HepG2 (cell line): ENCODE measurements around the gene STXBP2. TPM values are rescaled to one million over a fixed set of nuclear protein-coding genes. Genes with fewer than 3 reads are reported as not detected.

Source experiments
- ATAC-seq: fragments of 200-7000 bp; cut with Tn5 transposase; 3 replicates; pipeline ENCODE4 v1.9.1; 2020; ENCODE audit warnings: mild to moderate bottlenecking, moderate library complexity
- BruUV-seq: library from RNA; stranded (reverse); fragments of 400-500 nt; replicated peaks from 2 replicates; lab custom pipeline; 2021; lab: Mats Ljungman, UMichigan
- CTCF ChIA-PET: fragments of 300-600 bp; formaldehyde crosslinking; extraction: SDS; loops from one replicate; lab custom pipeline; 2021; ENCODE audit warnings: low total read pairs, inconsistent platforms, low intra/inter-chr PET ratio; lab: Yijun Ruan, JAX
- POLR2A ChIA-PET: fragments of 350-600 bp; sonication (Branson Sonifier 250); formaldehyde crosslinking; loops from one replicate; lab custom pipeline; 2020; ENCODE audit warnings: antibody characterized with exemption, inconsistent platforms; lab: Yijun Ruan, JAX
- DNase-seq: peaks from one replicate; pipeline ENCODE4 v3.0.0-alpha.2; 2015; ENCODE audit warnings: low spot score
- FAIRE-seq: peaks from 3 replicates; lab custom pipeline; 2011; peaks lifted over from hg19 to GRCh38; lab: Jason Lieb, UNC
- H2AFZ ChIP-seq: one replicate; pipeline ENCODE4 v1.6.1; 2011; ENCODE audit warnings: low read length, inconsistent platforms
- H3K27ac ChIP-seq: fragments of 300-600 bp; 3 replicates; pipeline ENCODE4 v1.8.0; 2011; ENCODE audit warnings: mixed run types, mild to moderate bottlenecking, mixed read lengths, low read length, inconsistent platforms; ENCODE audit not compliant: insufficient read depth; ENCODE audit errors: extremely low read length
- H3K27me3 ChIP-seq, 2 experiments: fragments of 200-600 bp in 1 of 2; 2 replicates in 1 of 2; 3 replicates in 1 of 2; pipeline versions ENCODE4 v1.6.0 to v1.8.0; 2011; ENCODE audit warnings: low read length in 2 of 2, mild to moderate bottlenecking in 2 of 2, moderate library complexity in 2 of 2, inconsistent platforms in 1 of 2; ENCODE audit not compliant: insufficient read depth in 2 of 2, control insufficient read depth in 1 of 2
- H3K36me3 ChIP-seq, 2 experiments: fragments of 200-600 bp in 1 of 2; replicated peaks in 1 of 2; 2 replicates in 1 of 2; 3 replicates in 1 of 2; pipeline versions ENCODE4 v1.5.1 to v1.8.0; 2011; ENCODE audit warnings: low read length in 2 of 2, inconsistent platforms in 1 of 2; ENCODE audit not compliant: insufficient read depth in 2 of 2, control insufficient read depth in 1 of 2
- H3K4me1 ChIP-seq: 2 replicates; pipeline ENCODE4 v1.5.1; 2012; ENCODE audit warnings: low read length, inconsistent platforms; ENCODE audit not compliant: insufficient read depth
- H3K4me2 ChIP-seq: 2 replicates; pipeline ENCODE4 v1.6.0; 2011; ENCODE audit warnings: low read depth, low read length, inconsistent platforms
- H3K4me3 ChIP-seq, 3 experiments: fragments of 200-600 bp in 1 of 3; sonication (generic), shearing (Covaris generic) in 1 of 3; replicated peaks in 1 of 3; 2 replicates each; pipeline ENCODE4 v1.5.1; 2011 to 2016; ENCODE audit warnings: low read length in 3 of 3, inconsistent platforms in 2 of 3, low read depth in 2 of 3, mild to moderate bottlenecking in 2 of 3, control low read depth in 1 of 3, mixed read lengths in 1 of 3; ENCODE audit not compliant: insufficient read depth in 1 of 3
- H3K79me2 ChIP-seq: one replicate; pipeline ENCODE4 v1.6.1; 2011; ENCODE audit warnings: low read length, inconsistent platforms; ENCODE audit not compliant: insufficient read depth
- H3K9ac ChIP-seq: 2 replicates; pipeline ENCODE4 v1.6.0; 2011; ENCODE audit warnings: mild to moderate bottlenecking, low read depth, low read length, inconsistent platforms; ENCODE audit not compliant: insufficient read depth
- H3K9me3 ChIP-seq: 2 replicates; pipeline ENCODE4 v1.5.1; 2012; ENCODE audit warnings: mild to moderate bottlenecking, low read length
- H4K20me1 ChIP-seq: 2 replicates; pipeline ENCODE4 v1.6.0; 2011; ENCODE audit warnings: inconsistent platforms, mild to moderate bottlenecking, low read length, moderate library complexity; ENCODE audit not compliant: insufficient read depth
- AGO1 ChIP-seq: fragments of 200-400 bp; formaldehyde crosslinking; IDR thresholded peaks from 2 replicates; pipeline ENCODE4 v1.6.1; 2017; ENCODE audit warnings: mild to moderate bottlenecking, low read depth, low read length, moderate library complexity; ENCODE audit not compliant: poor library complexity, severe bottlenecking
- AGO2 ChIP-seq: fragments of 200-400 bp; formaldehyde crosslinking; optimal IDR thresholded peaks from 2 replicates; pipeline ENCODE3; 2017; ENCODE audit warnings: mild to moderate bottlenecking, low read depth, low read length, moderate library complexity
- CBX5 ChIP-seq: sonication (generic); formaldehyde crosslinking; IDR thresholded peaks from 2 replicates; pipeline ENCODE4 v1.4.0; 2020; ENCODE audit warnings: missing genetic modification reagents, borderline replicate concordance
- DNMT1 ChIP-seq: sonication (generic); formaldehyde crosslinking; IDR thresholded peaks from 2 replicates; pipeline ENCODE4 v1.5.1; 2020; ENCODE audit warnings: mild to moderate bottlenecking, missing genetic modification reagents
- GATAD2A ChIP-seq: IDR thresholded peaks from 2 replicates; pipeline ENCODE4 v1.6.1; 2016
- HNRNPK ChIP-seq: fragments of 200-400 bp; formaldehyde crosslinking; IDR thresholded peaks from 2 replicates; pipeline ENCODE4 v1.6.1; 2018; ENCODE audit warnings: low read length, low read depth, moderate library complexity, mild to moderate bottlenecking; ENCODE audit not compliant: poor library complexity, severe bottlenecking
- NRL ChIP-seq: sonication (generic); formaldehyde crosslinking; IDR thresholded peaks from 2 replicates; pipeline ENCODE4 v1.5.0; 2020; ENCODE audit warnings: missing genetic modification reagents, mild to moderate bottlenecking, moderate library complexity, borderline replicate concordance
- RBM22 ChIP-seq: fragments of 200-400 bp; formaldehyde crosslinking; optimal IDR thresholded peaks from 2 replicates; pipeline ENCODE3; 2017; ENCODE audit warnings: mild to moderate bottlenecking, low read length, moderate library complexity
- ZNF12 ChIP-seq: sonication (generic); formaldehyde crosslinking; IDR thresholded peaks from 2 replicates; pipeline ENCODE4 v1.5.0; 2020; ENCODE audit warnings: missing genetic modification reagents
- ZNF383 ChIP-seq: sonication (generic); formaldehyde crosslinking; IDR thresholded peaks from 2 replicates; pipeline ENCODE4 v1.4.0; 2020; ENCODE audit warnings: missing genetic modification reagents, mild to moderate bottlenecking, borderline replicate concordance
- ZNF577 ChIP-seq: sonication (generic); formaldehyde crosslinking; IDR thresholded peaks from 2 replicates; pipeline ENCODE4 v1.4.0; 2020; ENCODE audit warnings: mild to moderate bottlenecking, low read depth, missing genetic modification reagents, borderline replicate concordance
- ZNF615 ChIP-seq: sonication (generic); formaldehyde crosslinking; IDR thresholded peaks from 2 replicates; pipeline ENCODE4 v1.5.0; 2020; ENCODE audit warnings: mild to moderate bottlenecking, missing genetic modification reagents, borderline replicate concordance
- ZNF644 ChIP-seq: IDR thresholded peaks from 2 replicates; pipeline ENCODE4 v1.6.1; 2016; ENCODE audit warnings: low read depth
- ZNF772 ChIP-seq: sonication (generic); formaldehyde crosslinking; IDR thresholded peaks from 2 replicates; pipeline ENCODE4 v1.5.0; 2020; ENCODE audit warnings: mild to moderate bottlenecking, missing genetic modification reagents
- ZNF780A ChIP-seq: sonication (generic); formaldehyde crosslinking; IDR thresholded peaks from 2 replicates; pipeline ENCODE4 v1.8.0; 2022; ENCODE audit warnings: mild to moderate bottlenecking, missing genetic modification reagents, moderate library complexity
- WGBS: methylation state at CpG from one replicate; pipeline ENCODE4 v1.1.6; 2017; ENCODE audit warnings: low lambda C conversion rate; 5-methylcytosine and 5-hydroxymethylcytosine counted together
- in situ Hi-C: cut with HindIII; loops from 2 replicates; pipeline ENCODE4 v1.10.0; 2017; ENCODE audit warnings: low pct_unique_long_range_greater_than_20kb; ENCODE audit not compliant: extremely low pct_ligation_motif_present
- intact Hi-C: fragments of 100-400 bp; cut with micrococcal nuclease; formaldehyde crosslinking; loops from one replicate; pipeline ENCODE4 v1.10.0; 2022; ENCODE audit not compliant: unreplicated experiment
- polyA plus RNA-seq, 8 experiments: library from polyadenylated mRNA; depleted of rRNA in 3 of 8; stranded (reverse) in 7 of 8; unstranded in 1 of 8; fragments of >200 nt; fragmentation: Illumina TruSeq in 4 of 8; extraction: Trizol in 4 of 8; gene quantifications; 2 replicates each; pipeline versions ENCODE4 v1.2.1 to v1.2.3, GENCODE V29; 2011 to 2016; ENCODE audit warnings: low read depth in 4 of 8, missing spikeins in 1 of 8, mixed read lengths in 1 of 8; ENCODE audit not compliant: insufficient read depth in 1 of 8
- total RNA-seq, 5 experiments: library from RNA; depleted of rRNA; stranded (reverse); fragments of >200 nt; fragmentation: Illumina TruSeq; extraction: Trizol; gene quantifications; 2 replicates each; pipeline ENCODE4 v1.2.3, GENCODE V29; 2016; ENCODE audit warnings: low read depth in 1 of 5
- TF ChIP-seq, protein P1 (sequence below): sonication (generic); formaldehyde crosslinking; IDR thresholded peaks from 2 replicates; pipeline ENCODE4 v1.5.0; 2020; ENCODE audit warnings: mild to moderate bottlenecking, missing genetic modification reagents, moderate library complexity
- TF ChIP-seq, protein P2 (sequence below): sonication (generic); formaldehyde crosslinking; IDR thresholded peaks from 2 replicates; pipeline ENCODE4 v1.4.0; 2020; ENCODE audit warnings: missing genetic modification reagents
- TF ChIP-seq, protein P3 (sequence below): sonication (generic); formaldehyde crosslinking; conservative IDR thresholded peaks from 2 replicates; pipeline ENCODE4 v1.8.0; 2022; ENCODE audit warnings: mild to moderate bottlenecking, moderate library complexity, missing genetic modification reagents

The STXBP2 gene
- total and polyA plus RNA-seq, 2 of the 13 experiments (the other 11 are each of a cell fraction or from before 2014, with no cell fraction given), result 22.8 to 40.1 TPM

DNA sequence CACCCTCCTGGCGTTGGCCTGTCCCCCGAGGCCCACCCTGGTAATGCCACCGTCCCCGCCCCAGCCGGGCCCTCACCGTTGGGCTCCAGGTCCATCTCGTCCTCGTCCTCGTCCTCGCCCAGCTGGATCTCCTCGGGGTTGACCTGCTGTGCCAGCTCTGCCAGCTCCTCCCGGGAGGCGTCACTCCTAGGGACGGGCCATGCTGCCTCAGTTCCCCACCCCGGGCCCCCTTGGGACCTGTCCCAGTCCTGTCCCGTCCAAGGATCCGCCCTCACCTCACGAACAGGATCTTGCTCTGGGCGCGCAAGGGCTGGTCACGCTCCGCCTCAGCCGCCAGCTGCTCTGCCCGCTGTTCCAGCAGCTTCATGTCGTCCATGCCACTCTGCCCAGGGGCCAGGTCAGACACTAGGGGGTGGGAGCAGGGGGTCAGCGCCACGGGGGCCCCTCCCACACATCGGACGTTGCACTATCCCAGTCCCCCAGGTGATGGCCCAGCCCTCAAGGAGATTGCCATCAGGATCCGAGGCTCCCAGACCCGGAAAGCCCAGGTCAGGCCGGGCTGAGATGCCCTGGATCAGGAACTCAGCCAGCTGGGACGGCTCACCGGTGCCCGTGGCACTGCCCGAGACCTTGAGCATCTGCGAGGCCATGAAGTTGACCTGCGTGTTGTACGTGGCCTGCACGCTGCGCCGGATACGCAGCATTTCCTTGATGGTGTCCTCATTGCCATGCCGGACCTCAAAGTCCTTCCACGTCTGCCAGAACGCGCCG is 17.1 kb upstream of the STXBP2 start:
- ChIA-PET POLR2A (no interaction called here), CTCF (no interaction called here)
- H3K9me3 ChIP-seq, result no peaks in the 10 kb centered on the region
- no peaks in the 10 kb centered on the region; a peak in 1 of 5 replicates for H3K27me3 ChIP-seq
- no peaks in the 10 kb centered on the region; the same call in 1 of the 2 replicates for H3K4me1 ChIP-seq
- ATAC-seq, result peak; percentile 2; the same call in 2 of the 3 replicates
- in situ Hi-C loops (no loop called here), intact Hi-C loops (no loop called here)
- H3K4me2 ChIP-seq, result no peak overlapping the region
- 97% methylated on average over 33 of the region's 48 CpGs for WGBS
- no peak overlapping the region for H3K4me3 ChIP-seq
- no peak for FAIRE-seq
- no peak overlapping the region for H3K9ac ChIP-seq
- BruUV-seq, result TSS peak; percentile 59
- H4K20me1 ChIP-seq, result no peaks in the 10 kb centered on the region
- no peak for DNase-seq
- no peaks in the 10 kb centered on the region for H3K79me2 ChIP-seq
- H3K36me3 ChIP-seq, result peaks cover 24 to 55% of the 10 kb centered on the region in 2 experiments
- H3K27ac ChIP-seq, result no peak overlapping the region
- no peak overlapping the region for H2AFZ ChIP-seq
- TF ChIP-seq ZNF780A (no peak), HNRNPK (peak; percentile 36), RBM22 (peak; percentile 78), NRL (CRISPR knock-in tag) (no peak), ZNF772 (CRISPR knock-in tag) (no peak), CBX5 (no peak), ZNF644 (no peak), ZNF577 (CRISPR knock-in tag) (no peak), ZNF383 (no peak), ZNF615 (CRISPR knock-in tag) (no peak), AGO2 (peak; percentile 85), DNMT1 (CRISPR knock-in tag) (no peak), GATAD2A (CRISPR knock-in tag) (no peak), AGO1 (peak; percentile 29), ZNF12 (CRISPR knock-in tag) (no peak)
- TF ChIP-seq, protein P1, sequence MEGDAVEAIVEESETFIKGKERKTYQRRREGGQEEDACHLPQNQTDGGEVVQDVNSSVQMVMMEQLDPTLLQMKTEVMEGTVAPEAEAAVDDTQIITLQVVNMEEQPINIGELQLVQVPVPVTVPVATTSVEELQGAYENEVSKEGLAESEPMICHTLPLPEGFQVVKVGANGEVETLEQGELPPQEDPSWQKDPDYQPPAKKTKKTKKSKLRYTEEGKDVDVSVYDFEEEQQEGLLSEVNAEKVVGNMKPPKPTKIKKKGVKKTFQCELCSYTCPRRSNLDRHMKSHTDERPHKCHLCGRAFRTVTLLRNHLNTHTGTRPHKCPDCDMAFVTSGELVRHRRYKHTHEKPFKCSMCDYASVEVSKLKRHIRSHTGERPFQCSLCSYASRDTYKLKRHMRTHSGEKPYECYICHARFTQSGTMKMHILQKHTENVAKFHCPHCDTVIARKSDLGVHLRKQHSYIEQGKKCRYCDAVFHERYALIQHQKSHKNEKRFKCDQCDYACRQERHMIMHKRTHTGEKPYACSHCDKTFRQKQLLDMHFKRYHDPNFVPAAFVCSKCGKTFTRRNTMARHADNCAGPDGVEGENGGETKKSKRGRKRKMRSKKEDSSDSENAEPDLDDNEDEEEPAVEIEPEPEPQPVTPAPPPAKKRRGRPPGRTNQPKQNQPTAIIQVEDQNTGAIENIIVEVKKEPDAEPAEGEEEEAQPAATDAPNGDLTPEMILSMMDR (CRISPR knock-in tag), result no peak
- TF ChIP-seq, protein P2, sequence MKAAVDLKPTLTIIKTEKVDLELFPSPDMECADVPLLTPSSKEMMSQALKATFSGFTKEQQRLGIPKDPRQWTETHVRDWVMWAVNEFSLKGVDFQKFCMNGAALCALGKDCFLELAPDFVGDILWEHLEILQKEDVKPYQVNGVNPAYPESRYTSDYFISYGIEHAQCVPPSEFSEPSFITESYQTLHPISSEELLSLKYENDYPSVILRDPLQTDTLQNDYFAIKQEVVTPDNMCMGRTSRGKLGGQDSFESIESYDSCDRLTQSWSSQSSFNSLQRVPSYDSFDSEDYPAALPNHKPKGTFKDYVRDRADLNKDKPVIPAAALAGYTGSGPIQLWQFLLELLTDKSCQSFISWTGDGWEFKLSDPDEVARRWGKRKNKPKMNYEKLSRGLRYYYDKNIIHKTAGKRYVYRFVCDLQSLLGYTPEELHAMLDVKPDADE, result no peak
- TF ChIP-seq, protein P3, sequence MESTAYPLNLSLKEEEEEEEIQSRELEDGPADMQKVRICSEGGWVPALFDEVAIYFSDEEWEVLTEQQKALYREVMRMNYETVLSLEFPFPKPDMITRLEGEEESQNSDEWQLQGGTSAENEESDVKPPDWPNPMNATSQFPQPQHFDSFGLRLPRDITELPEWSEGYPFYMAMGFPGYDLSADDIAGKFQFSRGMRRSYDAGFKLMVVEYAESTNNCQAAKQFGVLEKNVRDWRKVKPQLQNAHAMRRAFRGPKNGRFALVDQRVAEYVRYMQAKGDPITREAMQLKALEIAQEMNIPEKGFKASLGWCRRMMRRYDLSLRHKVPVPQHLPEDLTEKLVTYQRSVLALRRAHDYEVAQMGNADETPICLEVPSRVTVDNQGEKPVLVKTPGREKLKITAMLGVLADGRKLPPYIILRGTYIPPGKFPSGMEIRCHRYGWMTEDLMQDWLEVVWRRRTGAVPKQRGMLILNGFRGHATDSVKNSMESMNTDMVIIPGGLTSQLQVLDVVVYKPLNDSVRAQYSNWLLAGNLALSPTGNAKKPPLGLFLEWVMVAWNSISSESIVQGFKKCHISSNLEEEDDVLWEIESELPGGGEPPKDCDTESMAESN, result no peak
